ENCODE measurements around the gene MRPS26. TPM values are rescaled to one million over a fixed set of nuclear protein-coding genes. Genes with fewer than 3 reads are reported as not detected.

The MRPS26 gene
- total RNA-seq, 1 experiment from 2014 or later = 52.7 TPM

- TF ChIP-seq TCF7L2 (IDR thresholded peaks at IDR 0.05; ENCODE audit: low read depth, low read length) = no peak
- TF ChIP-seq CTCF (IDR thresholded peaks at IDR 0.05) = no peak
- no peak for TF ChIP-seq SIN3A (IDR thresholded peaks at IDR 0.05; ENCODE audit: borderline replicate concordance, insufficient read depth, low read depth, low read length)
- TF ChIP-seq POLR2AphosphoS5 (IDR thresholded peaks at IDR 0.05; ENCODE audit: low read depth, low read length) = no peak
- TF ChIP-seq REST (IDR thresholded peaks at IDR 0.05; ENCODE audit: insufficient read depth in 1 of 2, low read depth in 2 of 2, low read length in 1 of 2) = no peak
- H3K27me3 ChIP-seq (ENCODE audit: control insufficient read depth, insufficient read depth, low read length) = no peaks in the 10 kb centered on the region
- H3K36me3 ChIP-seq (ENCODE audit: control insufficient read depth, insufficient read depth, low read length) = no peaks in the 10 kb centered on the region
- no peak overlapping the region for H3K27ac ChIP-seq (ENCODE audit: low read length)
- no peak overlapping the region for H3K4me3 ChIP-seq (ENCODE audit: low read depth in 2 of 2, low read length in 2 of 2)
- ChIA-PET POLR2A (no interaction called here), CTCF (no interaction called here)
- no peaks in the 10 kb centered on the region for H3K9me3 ChIP-seq (ENCODE audit: control insufficient read depth, insufficient read depth, low read depth, low read length)
- ATAC-seq = no peak
- H3K4me1 ChIP-seq (ENCODE audit: control insufficient read depth, insufficient read depth, low read length) = 0 out of 2 replicates have a peak, but pooled peaks cover 3% of the 10 kb centered on the region
- in situ Hi-C loops (cut with HindIII; ENCODE audit: low pct_unique_long_range_greater_than_20kb, low sequenced_read_pairs) = no loop called here
- intact Hi-C loops (cut with micrococcal nuclease; ENCODE audit: unreplicated experiment) = no loop called here
- BruUV-seq (replicated peaks) = no TSS peak
- DNase-seq (ENCODE audit: low read depth, low spot score) = no peak
Observed at GRCh38 chr20:3068075-3068474, 22.2 kb downstream of the MRPS26 start.

GRCh38 chr20:3068986-3069900 is 23.4 kb downstream of the MRPS26 start:
- CTCF ChIA-PET = no interaction called here
- intact Hi-C loops (cut with micrococcal nuclease; ENCODE audit: unreplicated experiment) = no loop called here
- no peak overlapping the region for H3K27ac ChIP-seq (ENCODE audit: low read length)
- no peak overlapping the region for H3K4me3 ChIP-seq (ENCODE audit: low read depth in 2 of 2, low read length in 2 of 2)
- 0 out of 2 replicates have a peak, but pooled peaks cover 3% of the 10 kb centered on the region for H3K4me1 ChIP-seq (ENCODE audit: control insufficient read depth, insufficient read depth, low read length)
- DNase-seq (ENCODE audit: low read depth, low spot score) (no peak), ATAC-seq (peak; percentile 83)
- H3K36me3 ChIP-seq (ENCODE audit: control insufficient read depth, insufficient read depth, low read length) = no peaks in the 10 kb centered on the region
- no peaks in the 10 kb centered on the region for H3K9me3 ChIP-seq (ENCODE audit: control insufficient read depth, insufficient read depth, low read depth, low read length)
- POLR2A ChIA-PET = interaction anchor here (0.6 kb wide), 1 partner anchor 101 kb away, joined by 8 read pairs; no protein-coding TSS in a partner anchor
- TF ChIP-seq TCF7L2 (IDR thresholded peaks at IDR 0.05; ENCODE audit: low read depth, low read length) (no peak), SIN3A (IDR thresholded peaks at IDR 0.05; ENCODE audit: borderline replicate concordance, insufficient read depth, low read depth, low read length) (no peak), REST (IDR thresholded peaks at IDR 0.05; ENCODE audit: insufficient read depth in 1 of 2, low read depth in 2 of 2, low read length in 1 of 2) (peak; percentile 81 to 90), CTCF (IDR thresholded peaks at IDR 0.05) (no peak; the same call in 1 of the 2 replicates), POLR2AphosphoS5 (IDR thresholded peaks at IDR 0.05; ENCODE audit: low read depth, low read length) (no peak)
- no TSS peak for BruUV-seq (replicated peaks)
- H3K27me3 ChIP-seq (ENCODE audit: control insufficient read depth, insufficient read depth, low read length) = no peaks in the 10 kb centered on the region
- in situ Hi-C loops (cut with HindIII; ENCODE audit: low pct_unique_long_range_greater_than_20kb, low sequenced_read_pairs) = no loop called here

Data from Panc1 (cell line).